ENCODE measurements around the gene TBC1D8B.

TBC1D8B gene

GRCh38 chrX:106899276-106899675, 96.8 kb downstream of the TBC1D8B start:
- no peak overlapping the region for H3K27ac ChIP-seq (ENCODE audit: low read length)
- H3K4me1 ChIP-seq (ENCODE audit: control insufficient read depth in 1 of 2, insufficient read depth in 2 of 2, low read length in 2 of 2), result no peaks in the 10 kb centered on the region
- no peaks in the 10 kb centered on the region for H3K36me3 ChIP-seq (ENCODE audit: control insufficient read depth in 1 of 2, insufficient read depth in 2 of 2, low read length in 2 of 2)
- no peaks in the 10 kb centered on the region for H3K9me3 ChIP-seq (ENCODE audit: control insufficient read depth in 1 of 2, low read length in 2 of 2)
- no peak overlapping the region for H3K4me3 ChIP-seq (ENCODE audit: low read depth in 1 of 2, low read length in 2 of 2)
- H3K27me3 ChIP-seq (ENCODE audit: low read depth, low read length), result no peaks in the 10 kb centered on the region

DNA sequence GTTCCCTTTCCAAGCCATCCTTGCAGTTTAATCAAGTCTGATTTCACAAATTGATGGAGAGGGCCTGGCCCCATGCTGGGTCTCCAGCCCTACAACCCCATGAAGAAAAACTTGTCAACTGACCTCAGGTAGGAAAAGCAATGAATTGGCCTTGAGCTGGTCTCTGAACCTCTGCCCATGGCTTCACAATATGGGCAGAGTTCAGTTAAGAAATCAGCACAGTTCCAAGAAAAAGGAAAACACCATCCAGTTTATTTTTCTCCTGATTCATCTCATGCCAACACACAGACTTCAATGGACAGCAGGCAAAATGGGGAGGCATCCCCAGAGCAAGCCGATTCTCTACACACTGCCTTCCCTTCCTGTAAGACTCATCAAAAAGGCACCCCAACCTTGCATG, 97.4 kb downstream of the TBC1D8B start:
- Histone ChIP-seq H3K36me3 (ENCODE audit: control insufficient read depth in 1 of 2, insufficient read depth in 2 of 2, low read length in 2 of 2) (no peaks in the 10 kb centered on the region), H3K4me1 (ENCODE audit: control insufficient read depth in 1 of 2, insufficient read depth in 2 of 2, low read length in 2 of 2) (no peaks in the 10 kb centered on the region), H3K9me3 (ENCODE audit: control insufficient read depth in 1 of 2, low read length in 2 of 2) (no peaks in the 10 kb centered on the region), H3K27ac (ENCODE audit: low read length) (no peak overlapping the region), H3K27me3 (ENCODE audit: low read depth, low read length) (no peaks in the 10 kb centered on the region), H3K4me3 (ENCODE audit: low read depth in 1 of 2, low read length in 2 of 2) (no peak overlapping the region)

DNA sequence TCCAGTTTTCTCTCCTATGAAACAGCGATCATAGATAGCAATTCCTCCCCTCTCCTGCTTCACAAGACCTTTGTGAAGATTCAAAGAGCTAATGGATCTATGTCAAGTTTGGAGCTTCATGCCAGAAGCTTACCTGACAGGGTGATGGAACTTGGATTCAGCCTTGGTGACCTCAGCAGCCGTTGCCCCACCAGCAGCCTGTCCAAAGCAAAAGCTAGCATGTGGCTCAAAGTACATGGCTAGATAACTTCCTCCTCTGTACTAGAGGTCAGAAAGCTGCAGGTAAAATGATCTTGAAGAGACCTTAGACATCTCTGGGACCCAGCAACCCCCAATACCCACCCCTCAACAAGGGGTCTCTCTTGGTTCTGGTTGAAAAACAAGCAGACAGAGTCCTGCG, 98.9 kb downstream of the TBC1D8B start:
- Histone ChIP-seq H3K9me3 (ENCODE audit: control insufficient read depth in 1 of 2, low read length in 2 of 2) (no peaks in the 10 kb centered on the region), H3K4me1 (ENCODE audit: control insufficient read depth in 1 of 2, insufficient read depth in 2 of 2, low read length in 2 of 2) (no peaks in the 10 kb centered on the region), H3K4me3 (ENCODE audit: low read depth in 1 of 2, low read length in 2 of 2) (no peak overlapping the region), H3K27ac (ENCODE audit: low read length) (no peak overlapping the region), H3K27me3 (ENCODE audit: low read depth, low read length) (no peaks in the 10 kb centered on the region), H3K36me3 (ENCODE audit: control insufficient read depth in 1 of 2, insufficient read depth in 2 of 2, low read length in 2 of 2) (no peaks in the 10 kb centered on the region)

GRCh38 chrX:106901781-106902219, 99.3 kb downstream of the TBC1D8B start:
- Histone ChIP-seq H3K27me3 (ENCODE audit: low read depth, low read length) (no peaks in the 10 kb centered on the region), H3K27ac (ENCODE audit: low read length) (no peak overlapping the region), H3K9me3 (ENCODE audit: control insufficient read depth in 1 of 2, low read length in 2 of 2) (no peaks in the 10 kb centered on the region), H3K36me3 (ENCODE audit: control insufficient read depth in 1 of 2, insufficient read depth in 2 of 2, low read length in 2 of 2) (no peaks in the 10 kb centered on the region), H3K4me1 (ENCODE audit: control insufficient read depth in 1 of 2, insufficient read depth in 2 of 2, low read length in 2 of 2) (no peaks in the 10 kb centered on the region), H3K4me3 (ENCODE audit: low read depth in 1 of 2, low read length in 2 of 2) (no peak overlapping the region)

- no peaks in the 10 kb centered on the region for H3K4me1 ChIP-seq (ENCODE audit: control insufficient read depth in 1 of 2, insufficient read depth in 2 of 2, low read length in 2 of 2)
- no peaks in the 10 kb centered on the region for H3K27me3 ChIP-seq (ENCODE audit: low read depth, low read length)
- H3K4me3 ChIP-seq (ENCODE audit: low read depth in 1 of 2, low read length in 2 of 2), result no peak overlapping the region
- H3K36me3 ChIP-seq (ENCODE audit: control insufficient read depth in 1 of 2, insufficient read depth in 2 of 2, low read length in 2 of 2), result no peaks in the 10 kb centered on the region
- no peak overlapping the region for H3K27ac ChIP-seq (ENCODE audit: low read length)
- H3K9me3 ChIP-seq (ENCODE audit: control insufficient read depth in 1 of 2, low read length in 2 of 2), result no peaks in the 10 kb centered on the region
These were observed 100.2 kb downstream of the TBC1D8B start for GRCh38 chrX:106902684-106903083.

- H3K27ac ChIP-seq (ENCODE audit: low read length), result no peak within 1 kb of the TSS
- no peak within 1 kb of the TSS for H3K4me3 ChIP-seq (ENCODE audit: low read depth in 1 of 2, low read length in 2 of 2)
These were observed 100.9 kb downstream of the TBC1D8B start, which contains the start of gene RIPPLY1 for GRCh38 chrX:106903291-106903824. Gene RIPPLY1, minus strand, starts transcription at chrX:106903341. Its CDS starts 54 bp downstream, at chrX:106903287.

GRCh38 chrX:106903856-106904528, 101.5 kb downstream of the TBC1D8B start:
- H3K27me3 ChIP-seq (ENCODE audit: low read depth, low read length), result no peaks in the 10 kb centered on the region
- no peaks in the 10 kb centered on the region for H3K4me1 ChIP-seq (ENCODE audit: control insufficient read depth in 1 of 2, insufficient read depth in 2 of 2, low read length in 2 of 2)
- no peaks in the 10 kb centered on the region for H3K36me3 ChIP-seq (ENCODE audit: control insufficient read depth in 1 of 2, insufficient read depth in 2 of 2, low read length in 2 of 2)
- no peaks in the 10 kb centered on the region for H3K9me3 ChIP-seq (ENCODE audit: control insufficient read depth in 1 of 2, low read length in 2 of 2)
- H3K4me3 ChIP-seq (ENCODE audit: low read depth in 1 of 2, low read length in 2 of 2), result no peak overlapping the region
- no peak overlapping the region for H3K27ac ChIP-seq (ENCODE audit: low read length)

More at GRCh38 chrX:106903291-106903824, 100.9 kb downstream of the TBC1D8B start, which contains the start of gene RIPPLY1:
- no peaks in the 10 kb centered on the region for H3K36me3 ChIP-seq (ENCODE audit: control insufficient read depth in 1 of 2, insufficient read depth in 2 of 2, low read length in 2 of 2)
- H3K9me3 ChIP-seq (ENCODE audit: control insufficient read depth in 1 of 2, low read length in 2 of 2), result no peaks in the 10 kb centered on the region
- no peaks in the 10 kb centered on the region for H3K27me3 ChIP-seq (ENCODE audit: low read depth, low read length)
- H3K4me1 ChIP-seq (ENCODE audit: control insufficient read depth in 1 of 2, insufficient read depth in 2 of 2, low read length in 2 of 2), result no peaks in the 10 kb centered on the region

GRCh38 chrX:106905064-106905708, 102.7 kb downstream of the TBC1D8B start:
- Histone ChIP-seq H3K27me3 (ENCODE audit: low read depth, low read length) (no peaks in the 10 kb centered on the region), H3K4me1 (ENCODE audit: control insufficient read depth in 1 of 2, insufficient read depth in 2 of 2, low read length in 2 of 2) (no peaks in the 10 kb centered on the region), H3K9me3 (ENCODE audit: control insufficient read depth in 1 of 2, low read length in 2 of 2) (no peaks in the 10 kb centered on the region), H3K27ac (ENCODE audit: low read length) (no peak overlapping the region), H3K36me3 (ENCODE audit: control insufficient read depth in 1 of 2, insufficient read depth in 2 of 2, low read length in 2 of 2) (no peaks in the 10 kb centered on the region), H3K4me3 (ENCODE audit: low read depth in 1 of 2, low read length in 2 of 2) (no peak overlapping the region)

DNA sequence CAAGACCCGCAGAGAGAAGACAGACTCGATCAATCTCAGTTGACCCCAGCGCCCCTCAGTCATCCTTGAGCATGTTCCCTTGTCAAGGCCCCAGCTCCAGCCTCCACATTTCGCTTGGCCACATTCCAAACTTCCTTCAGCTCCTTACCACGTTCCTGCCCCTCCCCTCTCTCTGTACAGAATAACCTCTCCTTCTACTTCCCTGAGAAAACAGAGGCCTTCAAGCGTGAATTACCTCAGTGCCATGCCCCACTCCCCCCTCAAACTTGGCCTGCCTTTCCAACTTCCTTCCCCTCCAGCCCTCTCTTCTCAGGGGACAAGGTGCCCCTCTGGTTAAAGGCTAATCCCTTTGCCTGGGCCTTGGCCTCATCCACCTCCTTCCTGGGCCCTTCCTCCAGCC, 103.9 kb downstream of the TBC1D8B start:
- Histone ChIP-seq H3K27ac (ENCODE audit: low read length) (no peak overlapping the region), H3K36me3 (ENCODE audit: control insufficient read depth in 1 of 2, insufficient read depth in 2 of 2, low read length in 2 of 2) (no peaks in the 10 kb centered on the region), H3K9me3 (ENCODE audit: control insufficient read depth in 1 of 2, low read length in 2 of 2) (no peaks in the 10 kb centered on the region), H3K4me3 (ENCODE audit: low read depth in 1 of 2, low read length in 2 of 2) (no peak overlapping the region), H3K27me3 (ENCODE audit: low read depth, low read length) (no peaks in the 10 kb centered on the region), H3K4me1 (ENCODE audit: control insufficient read depth in 1 of 2, insufficient read depth in 2 of 2, low read length in 2 of 2) (no peaks in the 10 kb centered on the region)

GRCh38 chrX:106912864-106913263, 110.4 kb downstream of the TBC1D8B start:
- Histone ChIP-seq H3K27me3 (ENCODE audit: low read depth, low read length) (no peaks in the 10 kb centered on the region), H3K4me1 (ENCODE audit: control insufficient read depth in 1 of 2, insufficient read depth in 2 of 2, low read length in 2 of 2) (no peaks in the 10 kb centered on the region), H3K27ac (ENCODE audit: low read length) (no peak overlapping the region), H3K9me3 (ENCODE audit: control insufficient read depth in 1 of 2, low read length in 2 of 2) (no peaks in the 10 kb centered on the region), H3K36me3 (ENCODE audit: control insufficient read depth in 1 of 2, insufficient read depth in 2 of 2, low read length in 2 of 2) (no peaks in the 10 kb centered on the region), H3K4me3 (ENCODE audit: low read depth in 1 of 2, low read length in 2 of 2) (no peak overlapping the region)

GRCh38 chrX:106917830-106918500, 115.5 kb downstream of the TBC1D8B start:
- H3K4me3 ChIP-seq (ENCODE audit: low read depth in 1 of 2, low read length in 2 of 2), result no peak overlapping the region
- no peaks in the 10 kb centered on the region for H3K27me3 ChIP-seq (ENCODE audit: low read depth, low read length)
- H3K9me3 ChIP-seq (ENCODE audit: control insufficient read depth in 1 of 2, low read length in 2 of 2), result no peaks in the 10 kb centered on the region
- no peak overlapping the region for H3K27ac ChIP-seq (ENCODE audit: low read length)
- H3K36me3 ChIP-seq (ENCODE audit: control insufficient read depth in 1 of 2, insufficient read depth in 2 of 2, low read length in 2 of 2), result no peaks in the 10 kb centered on the region
- H3K4me1 ChIP-seq (ENCODE audit: control insufficient read depth in 1 of 2, insufficient read depth in 2 of 2, low read length in 2 of 2), result no peaks in the 10 kb centered on the region
